ENCODE results near the gene LRRC4. TPM values are rescaled to one million over a fixed set of nuclear protein-coding genes. Genes with fewer than 3 reads are reported as not detected.

The LRRC4 gene, protein sequence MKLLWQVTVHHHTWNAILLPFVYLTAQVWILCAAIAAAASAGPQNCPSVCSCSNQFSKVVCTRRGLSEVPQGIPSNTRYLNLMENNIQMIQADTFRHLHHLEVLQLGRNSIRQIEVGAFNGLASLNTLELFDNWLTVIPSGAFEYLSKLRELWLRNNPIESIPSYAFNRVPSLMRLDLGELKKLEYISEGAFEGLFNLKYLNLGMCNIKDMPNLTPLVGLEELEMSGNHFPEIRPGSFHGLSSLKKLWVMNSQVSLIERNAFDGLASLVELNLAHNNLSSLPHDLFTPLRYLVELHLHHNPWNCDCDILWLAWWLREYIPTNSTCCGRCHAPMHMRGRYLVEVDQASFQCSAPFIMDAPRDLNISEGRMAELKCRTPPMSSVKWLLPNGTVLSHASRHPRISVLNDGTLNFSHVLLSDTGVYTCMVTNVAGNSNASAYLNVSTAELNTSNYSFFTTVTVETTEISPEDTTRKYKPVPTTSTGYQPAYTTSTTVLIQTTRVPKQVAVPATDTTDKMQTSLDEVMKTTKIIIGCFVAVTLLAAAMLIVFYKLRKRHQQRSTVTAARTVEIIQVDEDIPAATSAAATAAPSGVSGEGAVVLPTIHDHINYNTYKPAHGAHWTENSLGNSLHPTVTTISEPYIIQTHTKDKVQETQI
- total RNA-seq (2021) = 10.4 and 14.3 TPM in 2 replicates
- long read RNA-seq, partial matches to known transcripts = 0 of 15 reads
- long read RNA-seq, other reads (novel, unspliced or antisense) = 12 of 15 reads

- Histone ChIP-seq H3K4me1 (ENCODE audit: insufficient read depth, low read length) (peaks cover 6% of the 10 kb centered on the region; the same call in 1 of the 2 replicates), H3K18ac (ENCODE audit: insufficient read length, low read depth, low read length) (peak within 1 kb of the TSS; percentile 66), H3K14ac (ENCODE audit: insufficient read depth, low read length) (peak within 1 kb of the TSS; percentile 81), H2AK5ac (ENCODE audit: insufficient read length, low read length) (no peak within 1 kb of the TSS), H3K79me2 (ENCODE audit: insufficient read depth, low read length) (no peaks in the 10 kb centered on the region; the same call in 1 of the 2 replicates), H4K5ac (ENCODE audit: insufficient read length, low read depth, low read length) (no peak within 1 kb of the TSS), H4K8ac (replicated peaks; ENCODE audit: insufficient read length, low read depth, low read length) (no peak within 1 kb of the TSS), H3K4me2 (ENCODE audit: insufficient read depth, insufficient read length, low read length) (peak within 1 kb of the TSS; percentile 98), H3T11ph (ENCODE audit: low read length) (no peak within 1 kb of the TSS), H3K79me1 (ENCODE audit: insufficient read depth, low read depth, low read length, poor library complexity, severe bottlenecking) (no peaks in the 10 kb centered on the region), H3K56ac (ENCODE audit: insufficient read length, low read depth, low read length) (no peak within 1 kb of the TSS), H3K27me3 (ENCODE audit: insufficient read depth, low read length) (peaks cover 7% of the 10 kb centered on the region; the same call in 1 of the 2 replicates), H2BK15ac (ENCODE audit: low read depth, low read length) (no peak within 1 kb of the TSS), H3K23ac (ENCODE audit: insufficient read length, low read depth, low read length) (no peak within 1 kb of the TSS), H2BK12ac (ENCODE audit: insufficient read length, low read depth, low read length) (no peak within 1 kb of the TSS), H3K4ac (ENCODE audit: low read depth, low read length) (no peak within 1 kb of the TSS), H3K9ac (ENCODE audit: extremely low read depth, insufficient read length, low read length) (peak within 1 kb of the TSS; percentile 53), H2BK5ac (ENCODE audit: insufficient read length, low read length) (no peak within 1 kb of the TSS), H4K20me1 (ENCODE audit: control insufficient read depth, insufficient read depth, insufficient read length) (no peaks in the 10 kb centered on the region), H3K23me2 (ENCODE audit: insufficient read length, low read depth, low read length, poor library complexity, severe bottlenecking) (peaks cover 21% of the 10 kb centered on the region), H2AFZ (ENCODE audit: low read length) (no peak within 1 kb of the TSS), H3K27ac (ENCODE audit: insufficient read length, low read depth, low read length) (no peak within 1 kb of the TSS), H3K9me3 (ENCODE audit: control insufficient read depth, low read depth, low read length) (no peaks in the 10 kb centered on the region), H4K91ac (ENCODE audit: insufficient read length, low read depth, low read length) (no peak within 1 kb of the TSS), H2BK120ac (ENCODE audit: low read depth, low read length, poor library complexity, severe bottlenecking) (no peak within 1 kb of the TSS), H2BK20ac (ENCODE audit: low read depth, low read length, poor library complexity, severe bottlenecking) (no peak within 1 kb of the TSS)
- Mint-ChIP-seq H3K27ac (peak within 1 kb of the TSS in 2 of 3 experiments; percentile 53 to 92; a peak in 3 of 7 replicates), H3K27me3 (ENCODE audit: low read depth) (peaks cover 46% of the 10 kb centered on the region), H3K36me3 (ENCODE audit: insufficient read depth in 1 of 3, low read depth in 3 of 3) (peaks cover 11 to 18% (median 13%) of the 10 kb centered on the region in 3 experiments), H3K4me3 (peak within 1 kb of the TSS; percentile 85 to 91), H3K9me3 (no peaks in the 10 kb centered on the region; a peak in 2 of 5 replicates), H3K4me1 (peaks cover 33 to 53% of the 10 kb centered on the region in 2 experiments)
- no CpG with 5 or more reads among the region's 87 CpGs for WGBS (ENCODE audit: extremely low coverage, insufficient read length, low lambda C conversion rate)
- DNase-seq = peak; percentile 63
- peak; percentile 21; the same call in 2 of the 3 replicates for TF ChIP-seq CTCF (conservative IDR thresholded peaks at IDR 0.05)
Measured at GRCh38 chr7:128030654-128031611, at the start of gene LRRC4. LRRC4 (minus strand) TSS chr7:128031437; CDS start chr7:128030640, 797 bp downstream.
